ENCODE data around the gene HERC6.
"Not testable (repeated sequence)": the region's sequence is repeated elsewhere in the genome, so short reads cannot be mapped to it uniquely, and the experiment has no call there.

GRCh38 chr4:88437873-88438272 lies 59.2 kb downstream of the HERC6 start:
- TF ChIP-seq CTCF (IDR thresholded peaks at IDR 0.05); POLR2A (IDR thresholded peaks at IDR 0.05); POLR2AphosphoS5 (IDR thresholded peaks at IDR 0.05; ENCODE audit: insufficient read depth in 1 of 2, low read depth in 1 of 2): not testable (repeated sequence)
